CD4-positive, alpha-beta T cell treated with Interferon gamma for 1 hour (primary cell): ENCODE data around the gene ZFP36.
A peak's percentile ranks its signal among the peaks of the same experiment; 100 is the strongest.
"Not testable (repeated sequence)": the region's sequence is repeated elsewhere in the genome, so short reads cannot be mapped to it uniquely, and the experiment has no call there.

ENCODE experiments used
- DNase-seq: peaks from one replicate; pipeline ENCODE4 v3.0.0-alpha.2; 2020

Gene ZFP36

GRCh38 chr19:39446365-39447084 is 39.9 kb downstream of the ZFP36 start:
- no peak for DNase-seq

- DNase-seq, result peak; percentile 25
Measured at GRCh38 chr19:39448271-39448670, 41.6 kb downstream of the ZFP36 start.

- no peak for DNase-seq
Measured at GRCh38 chr19:39449116-39449797, 42.6 kb downstream of the ZFP36 start.

- not testable (repeated sequence) for DNase-seq
Measured at GRCh38 chr19:39451257-39451656, 44.6 kb downstream of the ZFP36 start.
